Activated CD8-positive, alpha-beta T cell treated with anti-CD3 and anti-CD28 coated beads for 36 hours (primary cell): ENCODE data around the gene LRRC47. TPM values are rescaled to one million over a fixed set of nuclear protein-coding genes. Genes with fewer than 3 reads are reported as not detected.
A peak's percentile ranks its signal among the peaks of the same experiment; 100 is the strongest.

Experiments
- ATAC-seq: fragments of 200-7000 bp; cut with Tn5 transposase; one replicate; pipeline ENCODE4 v1.10.0; 2021; ENCODE audit warnings: mild to moderate bottlenecking, moderate library complexity
- CTCF ChIA-PET: fragments of 350-600 bp; sonication (Branson Sonifier 250); formaldehyde crosslinking; loops from one replicate; lab custom pipeline; 2021; ENCODE audit warnings: antibody characterized with exemption; lab: Charles Lee
- POLR2A ChIA-PET: fragments of 350-600 bp; sonication (Branson Sonifier 250); formaldehyde crosslinking; loops from one replicate; lab custom pipeline; 2021; ENCODE audit warnings: antibody characterized with exemption; lab: Charles Lee
- DNase-seq: peaks from one replicate; pipeline ENCODE4 v3.0.0-alpha.2; 2020
- H3K27ac Mint-ChIP-seq: one replicate; pipeline ENCODE4 v1.8.0; 2021; ENCODE audit warnings: mild to moderate bottlenecking, mixed read lengths
- H3K27me3 Mint-ChIP-seq: one replicate; pipeline ENCODE4 v1.8.0; 2021; ENCODE audit warnings: mixed read lengths
- H3K36me3 Mint-ChIP-seq: one replicate; pipeline ENCODE4 v1.8.0; 2021; ENCODE audit warnings: low read depth, mixed read lengths
- H3K4me1 Mint-ChIP-seq: one replicate; pipeline ENCODE4 v1.8.0; 2021; ENCODE audit warnings: low read depth, mixed read lengths
- H3K4me3 Mint-ChIP-seq: one replicate; pipeline ENCODE4 v1.8.0; 2021; ENCODE audit warnings: mild to moderate bottlenecking, moderate library complexity, mixed read lengths
- H3K9me3 Mint-ChIP-seq: one replicate; pipeline ENCODE4 v1.8.0; 2021; ENCODE audit warnings: mixed read lengths
- CTCF ChIP-seq: fragments of 200-600 bp; IDR thresholded peaks from one replicate; pipeline ENCODE4 v1.8.0; 2022; ENCODE audit warnings: antibody characterized with exemption, mild to moderate bottlenecking
- intact Hi-C: fragments of 100-400 bp; cut with micrococcal nuclease; formaldehyde crosslinking; loops from one replicate; pipeline ENCODE4 v1.10.0; 2022
- total RNA-seq, 2 experiments: library from RNA; stranded (reverse); gene quantifications; one replicate each; pipeline ENCODE4 v1.2.3, GENCODE V29; 2021

The LRRC47 gene
- total RNA-seq, 2 experiments from 2014 or later = 32.6 to 33.1 TPM

DNA sequence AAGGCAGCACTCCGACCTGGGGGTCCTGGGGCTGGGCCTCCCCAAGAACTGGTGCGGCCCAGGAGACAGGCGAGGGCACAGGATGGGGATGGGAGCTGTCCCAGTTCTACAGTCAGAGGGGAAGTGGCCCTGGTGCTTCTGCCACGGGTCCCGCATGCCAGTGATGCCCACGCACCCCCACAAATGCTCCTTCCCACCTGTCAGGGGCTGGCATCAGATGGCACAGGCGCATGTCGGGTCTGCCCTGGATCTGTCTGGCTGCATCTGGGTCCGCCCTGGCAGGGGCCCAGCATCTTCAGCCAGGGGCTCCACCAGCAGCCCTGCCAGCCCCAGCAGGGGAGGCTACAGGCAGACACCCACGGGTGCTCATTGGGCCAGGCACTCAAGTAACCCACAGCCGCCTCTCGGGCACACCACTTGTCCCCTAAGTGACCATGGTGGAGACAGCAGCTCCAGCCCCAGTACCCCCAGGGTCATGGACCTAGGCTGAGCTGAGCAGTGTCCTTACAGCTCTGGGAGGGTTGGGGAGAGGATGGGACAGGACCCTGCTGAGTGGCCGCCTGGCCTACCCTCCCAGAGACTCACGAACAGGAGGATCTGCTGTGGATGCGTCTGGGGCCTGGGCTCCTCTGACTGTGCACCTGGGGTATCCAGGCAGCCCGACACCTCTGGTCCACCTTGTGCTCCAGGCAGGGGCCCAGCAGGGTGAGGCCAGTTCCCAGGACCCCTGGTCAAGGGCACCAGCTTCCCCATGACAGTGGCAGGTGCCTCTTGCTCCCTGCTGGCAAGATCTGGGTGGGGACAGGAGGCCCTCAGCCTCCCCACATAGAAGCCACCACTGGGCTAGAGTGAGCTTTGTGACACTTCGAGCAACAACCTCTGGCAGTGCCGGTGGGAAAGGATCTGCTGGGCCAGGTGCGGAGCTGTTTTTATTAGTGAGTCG lies 18.4 kb downstream of the LRRC47 start:
- DNase-seq = no peak
- intact Hi-C loops = no loop called here
- ATAC-seq = no peak

DNA sequence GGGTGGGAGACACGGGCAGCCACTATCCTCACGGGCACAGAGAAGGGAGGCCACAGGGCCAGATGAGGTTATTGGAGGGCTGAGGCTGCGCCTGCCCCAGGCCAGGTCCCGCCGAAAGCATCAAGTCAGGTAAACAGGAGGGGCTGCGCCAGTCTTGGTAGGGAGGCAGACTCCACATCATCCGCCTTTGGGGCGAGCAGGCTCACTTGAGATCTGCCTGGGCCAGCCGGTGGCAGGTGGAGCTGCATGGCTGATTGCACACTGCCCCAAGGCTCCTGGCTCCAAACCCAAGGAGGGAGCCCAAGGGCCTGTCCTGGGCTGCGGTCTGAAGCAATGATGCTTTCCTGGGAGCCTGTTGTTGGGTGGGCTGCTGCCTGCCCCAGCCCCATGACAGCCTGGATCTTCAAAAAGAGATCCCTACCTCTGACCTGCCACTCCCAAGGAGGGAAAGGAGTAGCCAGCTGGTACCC lies 19.2 kb downstream of the LRRC47 start:
- Mint-ChIP-seq H3K27me3 (no peaks in the 10 kb centered on the region), H3K36me3 (peaks cover 19% of the 10 kb centered on the region), H3K4me1 (peaks cover 4% of the 10 kb centered on the region), H3K4me3 (no peak overlapping the region), H3K9me3 (no peaks in the 10 kb centered on the region), H3K27ac (no peak overlapping the region)
- DNase-seq (no peak), ATAC-seq (no peak)
- ChIA-PET POLR2A (interaction anchor here (1.0 to 3.3 kb wide), 2 partner anchors 10 to 19 kb away, joined by 3 to 12 read pairs; partner anchors contain the start of gene LRRC47), CTCF (no interaction called here)
- intact Hi-C loops = no loop called here
- no peak for TF ChIP-seq CTCF

More for the DNA sequence above, 18.4 kb downstream of the LRRC47 start:
- peaks cover 21% of the 10 kb centered on the region for H3K36me3 Mint-ChIP-seq
- H3K27ac Mint-ChIP-seq = no peak overlapping the region
- no peaks in the 10 kb centered on the region for H3K9me3 Mint-ChIP-seq
- TF ChIP-seq CTCF = no peak
- no peaks in the 10 kb centered on the region for H3K27me3 Mint-ChIP-seq
- ChIA-PET CTCF (no interaction called here), POLR2A (interaction anchor here (0.8 to 3.3 kb wide), 3 partner anchors 9 to 18 kb away, joined by 3 to 12 read pairs (median 3); partner anchors contain the start of gene LRRC47)
- H3K4me3 Mint-ChIP-seq = no peak overlapping the region
- peaks cover 4% of the 10 kb centered on the region for H3K4me1 Mint-ChIP-seq

DNA sequence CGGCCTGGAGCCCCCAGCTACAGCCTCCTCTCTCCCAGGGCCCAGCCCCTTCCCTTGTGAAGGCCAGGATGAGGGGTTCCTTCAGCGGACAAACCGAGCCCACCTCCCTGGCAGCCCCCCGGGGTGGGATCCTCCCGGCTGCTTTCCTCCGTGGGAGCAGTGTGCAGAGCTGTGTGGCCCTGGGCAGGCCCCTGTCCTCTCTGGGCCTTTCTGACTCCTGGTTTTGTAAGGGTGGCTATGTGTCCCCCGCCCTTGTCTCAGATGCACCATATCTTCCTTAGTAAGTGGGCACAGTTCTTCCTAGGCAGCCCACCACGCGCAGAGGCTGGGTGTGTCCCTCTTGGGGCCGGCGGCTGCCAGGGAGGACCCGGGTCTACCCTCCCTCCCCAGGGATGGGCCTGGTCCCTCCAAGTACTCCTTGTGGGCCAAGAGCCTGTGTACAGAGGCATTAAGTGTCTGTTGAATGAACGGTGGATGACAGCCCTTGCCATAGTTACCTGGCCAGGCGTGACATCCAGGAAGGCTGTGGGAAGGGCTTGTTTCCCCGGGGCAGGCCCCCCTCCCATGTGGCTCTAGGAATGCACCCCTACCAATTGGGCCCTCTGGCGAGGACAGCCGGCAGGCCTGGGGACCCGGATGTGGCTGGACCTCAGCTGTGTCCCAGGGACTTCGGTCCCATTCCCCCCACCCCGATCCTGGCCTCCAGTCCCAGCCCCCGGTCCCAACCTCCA lies 19.9 kb downstream of the LRRC47 start:
- Mint-ChIP-seq H3K4me1 (peaks cover 9% of the 10 kb centered on the region), H3K27ac (no peak overlapping the region), H3K9me3 (no peaks in the 10 kb centered on the region), H3K4me3 (no peak overlapping the region), H3K36me3 (peaks cover 14% of the 10 kb centered on the region), H3K27me3 (no peaks in the 10 kb centered on the region)
- TF ChIP-seq CTCF = peak; percentile 29
- no peak for ATAC-seq
- intact Hi-C loops = no loop called here
- POLR2A ChIA-PET = interaction anchor here (0.8 to 3.3 kb wide), 2 partner anchors 20 kb away, joined by 4 to 12 read pairs; partner anchors contain the start of gene LRRC47
- CTCF ChIA-PET = interaction anchor here (0.8 to 1.8 kb wide), 6 partner anchors 15 to 70 kb away, joined by 3 to 12 read pairs (median 6); partner anchors contain the start of gene LRRC47
- no peak for DNase-seq

DNA sequence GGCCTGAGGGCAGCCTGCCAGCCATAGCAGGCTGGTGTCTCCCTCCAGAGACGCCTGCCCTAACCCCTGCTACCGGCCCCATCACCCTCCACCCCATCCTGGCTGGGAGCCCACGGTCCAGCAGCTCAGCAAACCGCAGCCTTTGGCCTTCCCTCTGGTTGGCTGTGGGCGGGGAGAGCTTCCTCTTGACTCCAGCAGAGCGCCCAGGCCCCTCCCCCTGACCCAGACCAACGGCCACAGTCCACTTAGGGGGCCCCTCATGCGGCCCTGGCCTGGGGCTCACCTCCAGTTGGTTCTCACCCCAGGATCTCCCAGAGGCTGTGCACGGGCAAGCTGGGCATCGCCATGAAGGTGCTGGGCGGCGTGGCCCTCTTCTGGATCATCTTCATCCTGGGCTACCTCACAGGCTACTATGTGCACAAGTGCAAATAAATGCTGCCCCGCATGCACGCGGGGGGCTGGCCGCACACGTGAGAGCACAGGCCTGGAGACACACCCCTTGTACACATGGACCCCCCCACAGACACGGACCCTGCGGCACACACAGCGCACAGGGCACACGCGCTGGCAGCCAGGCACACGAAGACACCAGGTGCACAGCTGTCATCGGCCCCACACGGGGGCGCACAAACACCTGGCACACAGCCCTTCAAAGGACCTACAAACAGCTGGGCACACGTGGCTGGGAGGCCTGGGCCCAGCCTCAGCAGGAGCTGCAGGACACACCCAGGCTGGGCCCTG lies 20.6 kb downstream of the LRRC47 start:
- no peak overlapping the region for H3K27ac Mint-ChIP-seq

More for the DNA sequence above, 20.6 kb downstream of the LRRC47 start:
- Mint-ChIP-seq H3K4me1 (peaks cover 9% of the 10 kb centered on the region), H3K9me3 (no peaks in the 10 kb centered on the region), H3K27me3 (no peaks in the 10 kb centered on the region), H3K4me3 (no peak overlapping the region), H3K36me3 (peaks cover 9% of the 10 kb centered on the region)
- ChIA-PET CTCF (interaction anchor here (0.8 to 2.4 kb wide), 7 partner anchors 14 to 71 kb away, joined by 3 to 12 read pairs (median 5); partner anchors contain the start of gene LRRC47), POLR2A (interaction anchor here (0.8 kb wide), 1 partner anchor 20 kb away, joined by 4 read pairs; the partner anchor contains the start of gene LRRC47)
- DNase-seq = peak; percentile 74
- peak; percentile 73 for TF ChIP-seq CTCF
- intact Hi-C loops = no loop called here
- ATAC-seq = peak; percentile 36
